Thymus (tissue), 2 donors: ENCODE measurements around the gene HERC6. TPM values are rescaled to one million over a fixed set of nuclear protein-coding genes. Genes with fewer than 3 reads are reported as not detected.

Experiments used
- polyA plus RNA-seq: library from polyadenylated mRNA; stranded (reverse); fragments of 200-250 nt; gene quantifications from one replicate; pipeline ENCODE4 v1.2.3, GENCODE V29; 2013
- total RNA-seq: library from RNA; stranded (reverse); fragments of 120-200 nt; gene quantifications from one replicate; pipeline ENCODE4 v1.2.4, GENCODE V29; 2013
- donor health status: healthy.

HERC6 gene
- total and polyA plus RNA-seq, 2 donors = 11.8 to 18.9 TPM

Other genes with a start within 250 kb of the HERC6 start
- 1.4 TPM for gene ABCG2, start 220.2 kb upstream of the HERC6 start, total RNA-seq
- gene ABCG2, start 220.2 kb upstream of the HERC6 start, polyA plus RNA-seq = 0.59 TPM
- gene PPM1K, start 94.3 kb upstream of the HERC6 start, total RNA-seq = 22.9 TPM
- 12.2 TPM for gene PPM1K, start 94.3 kb upstream of the HERC6 start, polyA plus RNA-seq
- gene HERC5, start 78.3 kb downstream of the HERC6 start, total RNA-seq = 19.3 TPM
- gene HERC5, start 78.3 kb downstream of the HERC6 start, polyA plus RNA-seq = 19.1 TPM
- gene PYURF, start 144.9 kb downstream of the HERC6 start, total RNA-seq = 86.5 TPM
- gene PYURF, start 144.9 kb downstream of the HERC6 start, polyA plus RNA-seq = 122 TPM
- 10.8 TPM for gene HERC3, start 213.6 kb downstream of the HERC6 start, total RNA-seq
- 9.1 TPM for gene HERC3, start 213.6 kb downstream of the HERC6 start, polyA plus RNA-seq